Measurements from ENCODE around the gene TRIM14.

DNA sequence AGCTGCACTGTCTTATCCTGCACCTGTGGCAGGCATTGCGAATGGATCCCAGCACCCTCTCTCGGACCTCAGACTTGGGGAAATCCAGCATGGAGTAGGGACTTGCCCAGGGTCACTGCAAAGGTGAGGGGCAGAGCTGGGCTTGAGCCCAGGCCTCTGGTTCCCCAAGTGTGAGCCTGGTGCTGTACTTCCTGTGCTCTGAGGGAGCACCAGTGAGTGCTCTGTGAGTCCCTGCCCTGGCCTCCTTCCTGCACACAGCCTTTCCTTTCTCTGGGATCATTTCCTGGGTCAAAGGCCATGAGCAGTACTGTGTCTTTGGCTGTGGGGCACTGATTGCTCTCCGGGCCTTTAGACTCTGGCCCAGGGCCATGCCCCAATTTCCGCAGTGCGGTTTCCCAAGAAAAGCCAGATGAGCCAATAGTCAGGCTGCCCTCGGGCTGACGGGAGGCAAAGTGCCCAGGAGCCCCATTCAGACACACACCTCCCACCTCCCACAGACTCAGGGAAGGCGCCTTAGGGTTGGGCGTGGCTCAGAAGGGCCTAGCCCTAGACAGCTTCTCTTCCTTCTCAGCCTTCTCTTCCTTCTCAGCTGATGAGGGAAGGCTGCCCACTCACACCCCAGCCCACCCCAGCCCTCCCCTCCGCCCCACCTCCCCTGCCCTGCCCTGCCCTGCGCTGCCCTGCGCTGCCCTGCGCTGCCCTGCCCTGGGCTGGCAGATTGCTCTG, 23.3 kb upstream of the TRIM14 start:
- TF ChIP-seq DPF2 (CRISPR knock-in tag; IDR thresholded peaks at IDR 0.05; ENCODE audit: borderline replicate concordance, low read depth) (no peak), ZNF790 (CRISPR knock-in tag; IDR thresholded peaks at IDR 0.05; ENCODE audit: borderline replicate concordance) (no peak), HMGA1 (CRISPR knock-in tag; conservative IDR thresholded peaks at IDR 0.05) (no peak), BATF2 (CRISPR knock-in tag; IDR thresholded peaks at IDR 0.05) (no peak), ZNF672 (CRISPR knock-in tag; IDR thresholded peaks at IDR 0.05) (no peak), MYNN (CRISPR knock-in tag; IDR thresholded peaks at IDR 0.05; ENCODE audit: low read depth) (no peak), NFE2L2 (IDR thresholded peaks at IDR 0.05; ENCODE audit: low read length) (no peak)

Data from HepG2 (cell line).